GM19238 (cell line): ENCODE data around the gene SH3BP5.

Experiments
- DNase-seq: peaks from one replicate; pipeline ENCODE4 v3.0.0; 2011; ENCODE audit warnings: low spot score; ENCODE audit not compliant: insufficient read length

SH3BP5 gene

GRCh38 chr3:15205934-15206661, 126.3 kb downstream of the SH3BP5 start, which contains the start of gene CAPN7:
CAPN7 (plus strand) TSS chr3:15206246; CDS start chr3:15206496, 250 bp downstream.
- peak; percentile 95 for DNase-seq

GRCh38 chr3:15205482-15205933, 126.9 kb downstream of the SH3BP5 start:
- no peak for DNase-seq
